C1 segment of cervical spinal cord (tissue), 14 donors: ENCODE data around the gene FAM181B.

ENCODE experiments used
- DNase-seq, 14 donors: peaks; one replicate each; lab custom pipeline; 2025; lab: John Stamatoyannopoulos, UW

The FAM181B gene

GRCh38 chr11:82733444-82734119, at the start of gene FAM181B:
Gene FAM181B, minus strand, starts transcription at chr11:82733864. Its CDS starts 135 bp downstream, at chr11:82733729.
- peak in 13 of 14 donors; percentile 30 to 90 (median 69) for DNase-seq

- no peak for DNase-seq
Measured at GRCh38 chr11:82782825-82783374, 49.2 kb upstream of the FAM181B start.

- DNase-seq = no peak
Measured at GRCh38 chr11:82778776-82779175, 45.1 kb upstream of the FAM181B start.

GRCh38 chr11:82776377-82776776, 42.7 kb upstream of the FAM181B start:
- DNase-seq = no peak

GRCh38 chr11:82775736-82776346, 42.2 kb upstream of the FAM181B start:
- DNase-seq = peak in 1 of 14 donors; percentile 14

- DNase-seq = no peak
Measured at GRCh38 chr11:82775218-82775617, 41.6 kb upstream of the FAM181B start.

- DNase-seq = no peak
Measured at GRCh38 chr11:82771781-82772180, 38.1 kb upstream of the FAM181B start.

GRCh38 chr11:82767123-82767522, 33.5 kb upstream of the FAM181B start:
- DNase-seq = no peak

GRCh38 chr11:82765466-82766034, 31.9 kb upstream of the FAM181B start:
- DNase-seq = no peak

- DNase-seq = no peak
Measured at GRCh38 chr11:82763167-82763566, 29.5 kb upstream of the FAM181B start.

- DNase-seq = no peak
Measured at GRCh38 chr11:82759649-82760048, 26.0 kb upstream of the FAM181B start.

GRCh38 chr11:82757660-82758357, 24.1 kb upstream of the FAM181B start:
- DNase-seq = no peak

- DNase-seq = peak in 9 of 14 donors; percentile 15 to 65 (median 54)
Measured at GRCh38 chr11:82756765-82757639, 23.3 kb upstream of the FAM181B start.

GRCh38 chr11:82754410-82754809, 20.7 kb upstream of the FAM181B start:
- DNase-seq = no peak

- DNase-seq = peak in 1 of 14 donors; percentile 10
Measured at GRCh38 chr11:82753921-82754320, 20.3 kb upstream of the FAM181B start.

- DNase-seq = no peak
Measured at GRCh38 chr11:82752801-82753200, 19.1 kb upstream of the FAM181B start.

- DNase-seq = peak in 2 of 14 donors; percentile 9 to 18
Measured at GRCh38 chr11:82750643-82751139, 17.0 kb upstream of the FAM181B start.

GRCh38 chr11:82747471-82747870, 13.8 kb upstream of the FAM181B start:
- DNase-seq = no peak

- no peak for DNase-seq
Measured at GRCh38 chr11:82738091-82738490, 4.4 kb upstream of the FAM181B start.

GRCh38 chr11:82734120-82734479, 436 bp upstream of the FAM181B start:
- DNase-seq = no peak
